GM21825 (cell line): ENCODE measurements around the gene PIP5KL1.

ENCODE experiments used
- ATAC-seq: cut with Tn5 transposase; IDR thresholded peaks from one replicate; pipeline ENCODE4 v1.9.1; 2021; ENCODE audit warnings: mild to moderate bottlenecking, moderate library complexity; ENCODE audit not compliant: unreplicated experiment

The PIP5KL1 gene

DNA sequence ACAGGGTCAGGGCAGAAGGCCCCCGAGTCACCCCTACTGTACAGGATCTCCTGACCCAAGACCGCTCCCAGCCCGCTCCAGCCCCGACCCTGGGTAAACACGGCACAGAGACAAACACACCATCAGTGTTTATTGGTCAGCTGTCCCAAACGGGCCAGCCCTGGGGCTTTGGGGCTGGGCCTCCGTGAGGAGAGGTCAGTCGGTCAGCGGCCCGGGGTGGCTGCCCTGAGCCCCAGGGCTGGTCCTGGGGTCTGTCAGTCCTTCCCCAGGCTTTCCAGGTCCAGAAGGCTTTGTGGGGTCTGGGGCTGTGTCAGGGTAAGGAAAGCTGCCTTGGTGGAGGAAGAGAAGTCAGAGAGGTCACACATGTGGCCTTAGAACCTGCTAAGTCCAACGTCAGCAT, 4.4 kb upstream of the PIP5KL1 start:
- no peak for ATAC-seq

DNA sequence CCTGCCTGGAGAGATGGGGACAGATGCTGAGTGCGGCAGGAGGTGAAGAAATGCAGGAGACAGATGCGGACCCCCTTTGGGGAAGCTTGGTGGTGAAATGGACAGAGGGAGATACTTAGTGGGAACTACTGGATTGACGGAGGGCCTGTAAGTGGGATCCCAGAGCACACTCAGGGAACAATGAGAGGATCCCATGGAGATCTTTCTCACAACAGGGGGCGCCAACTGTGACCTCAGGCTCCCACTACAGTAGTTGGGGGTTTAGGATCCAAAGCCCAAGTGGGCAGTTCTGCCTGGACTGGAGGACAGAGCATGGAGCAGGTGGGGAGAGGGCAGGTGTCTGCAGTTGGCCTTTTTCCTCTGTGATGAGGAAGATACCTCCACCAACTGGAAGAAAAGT, 3.7 kb upstream of the PIP5KL1 start:
- no peak for ATAC-seq

DNA sequence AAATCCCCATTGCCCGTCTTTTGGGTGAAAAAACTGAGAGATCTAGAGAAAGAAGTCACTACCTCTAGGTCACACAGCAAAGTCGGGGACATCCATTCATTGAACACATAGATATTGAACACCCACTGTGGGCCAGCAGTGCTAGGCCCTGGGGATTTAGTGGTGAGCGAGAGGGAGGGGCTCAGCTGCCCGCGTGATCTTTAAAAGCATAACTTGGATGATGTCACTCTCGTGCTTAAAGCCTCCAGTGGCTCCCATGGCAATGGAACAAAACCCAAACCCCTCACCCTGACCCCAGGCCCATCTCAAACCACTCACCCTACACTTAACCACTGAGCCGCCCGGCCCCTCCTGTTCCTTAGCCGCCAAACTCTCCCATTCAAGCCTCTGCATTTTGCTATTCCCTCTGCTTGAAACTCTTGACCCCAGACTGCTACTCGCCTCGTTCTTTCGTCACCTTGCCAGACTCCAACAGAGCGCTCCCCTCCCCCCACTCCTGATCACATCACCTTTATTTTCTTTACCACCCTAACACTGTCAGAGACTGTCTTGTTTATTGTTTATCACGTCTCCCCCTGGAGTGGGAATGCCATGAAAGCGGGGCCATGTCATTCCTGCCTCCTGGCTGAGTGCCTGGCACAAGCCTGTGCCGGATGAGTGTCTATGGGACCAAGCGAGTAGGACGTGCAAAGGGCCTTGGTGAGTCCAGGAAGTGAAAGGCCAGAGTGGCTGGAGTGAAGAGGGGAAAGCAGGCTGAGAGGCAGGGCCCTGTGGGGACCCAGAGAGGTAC, 710 bp upstream of the PIP5KL1 start:
- ATAC-seq, result no peak

DNA sequence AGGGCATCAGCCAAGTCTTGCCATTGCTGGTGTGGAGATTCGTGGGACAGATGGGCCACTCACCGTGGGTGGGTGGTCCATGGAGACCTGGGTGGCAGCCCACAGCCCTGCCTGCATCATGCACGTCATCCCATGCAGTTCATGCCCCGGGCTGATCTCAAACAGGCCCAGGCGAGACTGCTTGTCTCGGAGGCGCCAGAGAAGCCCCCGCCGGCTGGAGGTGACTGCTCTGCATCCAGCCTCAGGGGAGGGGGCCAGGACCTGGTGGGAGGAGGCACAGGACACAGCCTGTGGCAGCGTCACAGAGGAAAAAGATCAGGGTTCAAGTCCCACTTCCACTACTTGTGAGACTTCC, 975 bp downstream of the PIP5KL1 start:
- no peak for ATAC-seq

DNA sequence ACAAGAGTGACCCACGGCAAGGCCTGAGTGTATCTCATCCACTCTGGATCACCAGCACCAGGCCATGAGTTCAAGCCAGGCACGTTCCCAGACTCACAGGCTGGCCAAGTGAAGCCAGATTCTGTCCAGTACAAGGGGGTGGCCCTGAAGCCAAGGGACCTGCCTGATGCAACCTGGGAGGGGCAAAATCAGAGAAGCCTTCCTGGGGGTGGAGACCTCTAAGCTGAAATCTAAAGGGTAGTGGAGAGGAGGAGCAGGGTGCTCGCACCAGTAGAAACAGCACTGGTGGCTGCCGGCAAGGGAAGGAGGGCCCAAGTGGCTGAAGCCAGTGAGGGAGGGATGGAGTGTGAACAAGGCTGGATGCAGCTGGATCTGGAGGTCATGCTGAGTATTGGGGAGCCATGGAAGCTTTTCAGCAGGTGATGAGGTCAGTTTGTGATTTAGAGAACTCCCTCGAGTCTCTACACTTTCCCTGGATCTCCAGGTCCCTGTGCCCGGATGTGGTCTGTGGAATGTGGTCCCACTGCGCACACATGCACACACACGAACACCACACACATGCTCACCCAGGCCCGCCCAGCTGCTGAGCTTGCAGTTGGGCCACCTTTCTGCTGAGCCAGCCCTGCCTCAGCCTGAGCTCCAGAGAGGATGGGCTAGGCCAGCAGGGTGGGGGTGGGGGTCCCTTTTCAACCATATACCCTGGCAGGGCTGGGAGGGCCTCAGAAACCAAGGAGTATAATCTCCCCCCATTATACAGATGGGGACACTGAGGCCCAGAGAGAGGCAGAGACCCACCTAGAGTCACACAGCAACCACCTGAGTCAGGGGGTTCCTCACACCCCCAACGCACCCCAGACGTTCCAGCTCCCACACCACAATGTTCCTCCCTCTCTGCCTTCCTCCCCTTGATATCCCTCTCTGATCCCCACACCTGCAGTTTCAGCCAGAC, 1.6 kb downstream of the PIP5KL1 start:
- no peak for ATAC-seq

DNA sequence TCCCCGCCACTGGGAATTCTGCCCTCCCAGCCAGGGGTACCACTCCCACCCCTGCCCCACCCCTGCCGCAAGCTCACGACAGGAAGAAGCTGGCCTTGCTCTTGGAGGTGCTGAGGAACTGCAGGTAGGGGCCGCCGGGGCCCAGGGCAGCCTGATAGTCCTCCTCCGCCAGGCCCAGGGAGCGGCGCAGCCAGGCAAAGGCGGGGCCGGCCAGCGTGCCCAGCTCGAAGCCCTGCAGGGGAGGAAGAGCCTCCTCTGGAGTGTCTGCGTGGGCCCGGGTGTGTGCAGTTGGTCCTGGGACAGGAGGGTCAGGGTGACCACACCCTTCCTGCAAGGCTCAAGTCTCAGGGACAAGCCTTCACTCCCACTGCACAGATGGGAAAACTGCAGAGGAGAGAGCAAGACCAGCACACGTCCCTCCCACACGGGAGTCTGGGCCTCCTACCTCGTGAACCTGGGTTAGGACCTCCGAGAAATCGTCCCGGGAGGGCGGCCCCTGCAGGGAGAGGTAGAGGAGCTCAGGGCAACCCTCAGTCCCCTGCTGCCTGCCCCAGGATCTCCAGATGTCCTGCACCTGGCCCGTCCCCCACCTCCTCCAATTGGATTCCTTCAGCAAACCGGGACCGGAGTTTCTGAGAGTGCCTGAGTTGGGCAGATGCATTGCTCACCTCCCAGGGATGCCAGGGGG, 2.4 kb downstream of the PIP5KL1 start:
- ATAC-seq, result no peak

DNA sequence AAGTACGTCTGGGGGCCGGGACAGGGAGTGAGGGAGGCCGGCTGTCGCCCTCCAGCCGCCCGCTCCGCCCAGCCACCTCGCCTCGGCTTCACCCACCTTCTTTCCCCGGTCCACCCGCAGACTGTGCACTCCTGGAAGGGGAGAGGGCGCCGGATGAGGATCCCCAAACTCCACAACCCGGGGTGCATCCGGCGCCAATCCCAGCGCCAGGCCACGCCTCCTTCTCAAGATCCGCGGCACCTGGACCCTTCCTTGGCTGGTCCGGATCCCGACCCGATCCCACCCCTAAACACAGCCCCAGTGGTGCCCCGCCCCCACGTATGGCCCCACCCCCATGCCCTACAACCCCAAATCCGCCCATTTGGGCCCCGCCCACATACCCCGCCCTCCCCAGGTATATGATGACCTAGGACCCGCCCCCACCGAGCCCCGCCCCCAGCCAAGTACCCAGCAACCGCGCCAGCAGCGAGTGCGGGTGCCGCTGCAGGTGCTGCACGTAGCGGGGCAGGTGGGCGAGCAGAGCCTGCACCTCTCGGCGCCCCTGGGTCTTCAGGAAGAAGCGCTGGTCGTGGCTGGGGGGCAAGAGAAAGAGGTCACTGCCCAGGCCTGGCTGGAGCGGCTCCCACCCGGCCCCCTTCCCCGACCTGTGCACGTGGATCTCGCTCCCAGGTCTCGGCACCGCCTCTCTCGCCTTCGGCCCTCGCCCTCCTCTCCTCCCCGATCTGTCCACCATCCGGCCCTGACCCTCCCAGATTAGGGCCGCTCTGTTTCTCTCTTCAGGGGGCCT, 3.2 kb downstream of the PIP5KL1 start:
- ATAC-seq, result no peak

DNA sequence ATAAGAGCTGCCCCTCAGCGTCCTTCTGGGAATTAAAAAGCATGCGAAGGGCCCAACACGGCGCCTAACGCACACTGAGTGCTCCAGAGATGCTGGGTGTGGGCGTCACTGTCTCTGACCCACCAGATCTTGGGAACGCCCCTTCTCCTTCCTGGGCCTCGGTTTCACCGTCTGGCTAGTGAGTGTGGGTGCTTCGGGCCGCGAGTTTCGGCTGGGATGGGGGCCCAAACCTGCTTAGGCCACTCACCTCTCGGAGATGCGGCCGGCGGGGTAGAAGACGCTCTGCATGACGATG, 3.7 kb downstream of the PIP5KL1 start:
- no peak for ATAC-seq

DNA sequence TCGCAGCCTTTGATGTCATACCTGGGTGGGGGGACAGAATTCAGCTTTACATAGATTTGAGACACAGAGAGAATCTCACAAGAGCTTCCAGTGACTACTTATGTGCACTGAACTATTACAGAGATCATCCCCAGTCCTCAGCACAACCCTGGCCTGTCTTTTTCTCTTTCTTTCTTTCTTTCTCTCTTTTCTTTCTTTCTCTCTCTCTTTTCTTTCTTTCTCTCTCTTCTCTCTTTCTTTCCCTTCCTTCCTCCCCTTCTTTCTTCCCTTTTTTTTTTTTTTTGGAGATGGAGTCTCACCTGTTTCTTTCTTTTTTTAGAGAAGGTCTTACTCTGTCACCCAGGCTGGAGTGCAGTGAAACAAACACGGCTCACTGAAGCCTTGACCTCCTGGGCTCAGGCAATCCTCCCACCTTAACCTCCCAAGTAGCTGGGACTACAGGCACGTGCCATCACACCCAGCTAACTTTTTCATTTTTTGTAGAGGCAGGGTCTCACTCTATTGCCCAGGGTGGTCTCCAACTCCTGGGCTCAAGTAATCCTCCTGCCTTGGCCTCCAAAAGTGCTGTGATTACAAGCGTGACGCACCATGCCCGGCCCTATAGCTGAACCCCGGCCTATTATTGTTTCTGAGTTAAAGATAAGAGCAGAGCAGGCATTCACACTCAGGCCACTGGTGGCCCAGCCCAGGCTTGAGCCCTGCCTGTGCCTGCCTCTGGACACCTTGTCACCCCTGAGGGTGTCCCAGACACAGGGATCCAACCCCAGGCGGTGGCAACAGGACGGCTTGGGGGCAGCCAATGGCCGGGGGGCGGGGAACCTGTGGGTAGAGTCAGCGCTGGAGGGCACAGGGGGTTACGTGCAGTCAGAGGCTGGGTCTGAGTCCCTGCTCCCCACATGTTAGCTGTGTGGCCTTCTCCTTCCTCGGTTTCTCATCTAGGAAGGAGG, 4.3 kb downstream of the PIP5KL1 start:
- no peak for ATAC-seq

DNA sequence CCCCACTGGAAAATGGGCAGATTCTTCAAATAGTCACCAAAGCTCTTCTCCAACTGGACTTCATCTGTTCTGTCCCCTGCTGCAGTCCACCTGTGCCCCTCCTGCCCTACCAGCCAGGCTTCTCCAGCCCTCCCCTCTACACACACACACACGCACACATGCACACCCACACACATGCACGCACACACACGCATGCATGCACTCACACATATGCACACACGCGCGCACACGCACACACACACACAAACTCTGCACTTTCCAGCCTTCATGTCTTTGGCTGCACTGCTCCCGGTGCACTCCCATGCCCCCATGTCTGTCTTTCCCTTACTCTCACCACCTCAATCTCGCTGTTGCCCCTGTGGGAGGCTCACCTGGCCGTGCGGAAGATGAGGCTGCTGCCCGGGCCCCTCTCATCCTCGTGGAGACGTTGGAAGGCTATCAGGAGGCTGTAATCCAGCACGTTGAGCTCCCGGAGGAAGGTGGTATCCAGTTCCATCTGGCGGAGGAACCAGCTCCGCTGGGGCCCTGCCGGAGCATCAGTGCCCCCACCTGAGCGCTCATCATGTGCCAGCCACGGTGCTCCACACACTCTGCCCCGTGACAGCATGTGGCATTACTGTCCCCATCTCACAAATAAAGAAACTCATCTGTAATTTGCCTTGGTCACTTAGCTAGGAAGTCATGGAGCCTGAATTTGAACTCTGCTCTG, 5.7 kb downstream of the PIP5KL1 start:
- ATAC-seq, result no peak

DNA sequence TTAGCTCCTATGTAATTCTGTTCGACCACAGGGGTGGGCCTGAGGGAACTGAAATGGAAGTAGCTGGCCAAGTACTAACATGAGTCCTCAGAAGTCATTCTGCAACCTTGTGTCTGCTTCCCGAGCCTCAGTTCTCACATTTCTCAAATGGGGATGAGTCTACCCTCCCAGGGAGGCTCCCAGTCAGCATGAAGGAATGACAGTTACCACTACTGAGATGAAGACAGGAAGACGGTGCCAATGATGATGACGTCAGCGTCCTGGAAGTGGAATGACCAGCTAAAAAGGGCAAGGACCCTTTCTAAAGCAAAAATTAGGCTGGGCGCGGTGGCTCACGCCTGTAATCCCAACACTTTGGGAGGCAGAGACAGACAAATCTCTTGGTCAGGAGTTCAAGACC, 6.8 kb downstream of the PIP5KL1 start:
- no peak for ATAC-seq

DNA sequence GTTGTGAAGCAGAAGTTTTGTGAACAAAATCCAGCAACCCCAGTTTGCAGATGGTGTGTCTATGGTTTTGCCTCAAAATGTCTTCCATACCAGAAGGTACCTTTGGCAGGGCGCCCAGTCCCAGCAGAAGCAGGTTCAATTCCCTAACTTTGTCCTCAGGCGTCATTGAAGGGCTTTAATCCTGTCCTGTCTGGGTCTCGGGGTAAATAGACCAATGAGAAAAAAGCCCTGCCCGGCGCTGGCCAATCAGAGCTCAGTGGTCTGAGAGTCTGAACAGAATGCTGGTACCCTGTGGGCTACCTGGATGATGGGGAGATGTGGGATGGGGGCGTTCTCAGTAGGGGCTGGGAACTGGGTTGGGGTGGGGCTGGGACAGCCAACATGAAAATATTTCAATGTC, 7.5 kb downstream of the PIP5KL1 start:
- no peak for ATAC-seq

DNA sequence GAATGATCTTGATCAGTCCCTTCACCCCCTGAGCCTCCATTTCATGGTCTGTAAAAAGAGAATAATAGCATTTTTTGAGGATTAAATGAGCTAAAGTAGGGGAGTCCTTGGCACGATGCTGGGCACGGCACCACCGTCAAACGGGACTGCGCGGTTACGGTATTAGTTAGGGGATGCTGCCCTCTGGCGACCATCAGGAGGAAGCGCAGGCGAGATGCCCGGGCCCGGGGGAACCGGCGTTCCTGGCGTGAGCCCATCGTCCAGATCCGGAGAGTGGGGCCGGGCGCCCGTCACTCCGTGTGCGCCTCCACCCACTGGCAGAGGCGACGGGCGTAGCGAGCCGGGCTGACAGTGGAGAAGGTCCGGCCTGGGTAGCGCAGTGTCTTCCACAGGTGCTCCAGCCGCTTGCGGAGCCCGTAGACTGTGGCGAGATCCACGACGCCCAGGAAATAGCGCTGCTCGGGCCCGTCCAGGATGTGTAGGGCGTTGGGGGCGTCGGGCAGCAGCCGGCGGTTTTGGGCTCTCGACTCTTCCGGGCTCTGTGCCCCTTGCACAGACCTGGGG, 8.9 kb downstream of the PIP5KL1 start:
- no peak for ATAC-seq

DNA sequence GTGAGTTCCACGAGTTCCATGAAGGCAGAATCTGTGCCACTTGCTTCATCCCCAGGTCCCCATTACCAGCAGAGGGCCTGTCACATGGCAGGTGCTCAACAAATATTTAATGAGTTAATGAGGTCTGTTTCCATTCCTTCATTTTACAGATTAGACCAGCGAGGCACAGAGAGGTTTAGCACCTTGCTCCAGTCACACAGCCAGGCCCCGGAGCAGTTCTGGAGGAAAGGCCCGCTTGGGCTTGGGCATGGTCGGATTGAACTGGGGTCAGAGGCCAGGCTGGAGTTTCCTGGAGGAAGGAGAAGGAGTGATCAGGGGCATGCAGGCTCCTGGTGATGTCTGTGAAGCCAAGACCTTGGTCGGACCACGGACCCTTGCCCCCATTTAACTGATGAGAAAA, 9.8 kb downstream of the PIP5KL1 start:
- no peak for ATAC-seq

DNA sequence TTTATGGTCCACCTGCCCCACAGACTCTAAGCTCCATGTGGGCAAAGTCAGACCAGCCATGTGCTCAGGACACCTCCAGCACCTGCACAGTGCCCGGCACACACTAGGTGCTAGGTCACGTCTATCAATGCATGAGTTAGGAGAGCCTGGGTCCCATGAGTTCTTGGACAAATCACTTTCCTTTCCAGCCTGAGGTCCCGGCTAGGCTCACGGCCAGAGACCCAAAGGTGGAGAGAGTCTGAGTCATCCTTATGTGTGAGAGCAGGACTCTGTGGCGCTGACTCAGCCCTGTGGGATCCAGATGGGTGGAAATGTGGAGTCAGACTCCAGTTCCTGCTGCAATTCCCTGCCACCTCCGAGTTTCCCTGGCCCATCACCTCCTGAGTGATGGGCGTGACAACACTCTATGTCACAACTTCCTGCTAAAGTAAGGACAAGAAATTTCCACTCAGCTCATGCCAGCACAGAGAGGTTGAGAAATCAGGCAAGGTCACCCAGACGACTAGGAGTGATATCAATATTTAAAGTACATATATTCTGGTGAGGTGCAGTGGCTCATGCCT, 11.2 kb downstream of the PIP5KL1 start:
- ATAC-seq, result no peak

DNA sequence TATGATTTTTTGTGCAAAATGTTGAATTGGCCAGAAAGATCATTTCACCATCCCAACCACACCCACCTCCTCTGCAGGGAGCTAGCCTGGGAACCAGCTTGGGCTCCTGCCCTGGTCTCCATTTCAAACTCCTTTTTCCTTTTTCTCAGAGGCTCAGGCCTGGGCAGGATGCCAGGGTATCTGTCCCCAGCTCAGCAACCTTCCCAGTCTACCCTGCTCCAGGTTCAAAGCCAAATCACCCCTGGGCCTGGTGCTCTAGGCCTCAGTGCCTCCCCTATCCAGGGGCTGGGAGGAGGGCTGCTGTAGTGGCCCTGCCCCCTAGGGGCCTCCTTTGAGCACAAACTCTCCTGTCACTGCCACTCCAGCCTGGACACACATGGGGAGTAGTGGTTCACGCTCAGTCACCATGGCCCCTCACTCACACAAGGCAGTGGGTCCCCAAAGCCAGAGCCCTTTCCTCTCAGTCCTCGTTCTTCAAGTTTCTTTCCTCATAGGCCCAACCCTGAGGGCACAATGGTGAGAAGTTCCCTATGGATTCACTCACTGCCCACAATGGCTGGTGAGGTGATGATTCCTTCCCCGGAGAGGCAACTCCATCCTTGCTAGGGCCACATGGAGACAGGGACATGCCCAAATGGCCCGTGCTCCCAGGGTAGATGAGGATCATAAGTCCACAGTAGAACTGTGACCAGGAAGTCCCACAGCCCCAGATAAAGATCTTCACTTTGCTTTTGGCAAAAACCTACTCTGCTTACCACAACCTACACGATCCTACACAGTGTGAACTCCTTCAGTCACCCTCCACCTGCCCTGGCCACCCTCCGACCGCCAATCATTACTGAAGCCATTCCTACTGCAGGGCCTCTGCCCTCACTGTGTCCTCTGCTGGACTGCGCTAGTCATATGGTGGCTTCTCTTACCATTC, 12.1 kb downstream of the PIP5KL1 start:
- no peak for ATAC-seq

DNA sequence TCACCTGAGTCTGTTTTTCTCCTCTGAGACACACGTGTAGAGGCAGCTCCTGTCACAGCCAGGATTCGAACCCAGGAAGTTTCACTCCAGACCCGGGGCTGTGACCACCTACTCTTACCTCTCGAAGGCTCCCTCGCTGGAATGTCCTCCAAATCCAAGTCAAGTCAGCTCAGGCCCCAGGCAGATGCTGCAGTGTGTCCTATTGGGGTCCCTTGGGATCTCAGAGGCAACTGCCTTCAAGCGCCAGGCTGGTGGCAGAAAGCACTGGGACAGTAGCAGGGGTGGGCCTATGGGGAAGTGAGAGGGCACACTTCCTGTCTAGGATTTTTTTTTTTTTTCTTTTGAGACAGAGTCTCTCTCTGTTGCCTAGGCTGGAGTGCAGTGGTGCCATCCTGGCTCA, 13.0 kb downstream of the PIP5KL1 start:
- ATAC-seq, result no peak
